Stimulated activated CD4-positive, alpha-beta T cell treated with anti-CD3 and anti-CD28 coated beads, Interleukin-12 subunit alpha, Interleukin-12 subunit beta, amount 100 ng/mL, for 24 hours (primary cell): Measurements from ENCODE around the gene PAX6.
"Not testable (repeated sequence)": the region's sequence is repeated elsewhere in the genome, so short reads cannot be mapped to it uniquely, and the experiment has no call there.

Source experiments
- DNase-seq, 2 experiments: peaks; one replicate each; pipeline ENCODE4 v3.0.0-alpha.2; 2020; ENCODE audit warnings: low read depth in 2 of 2

PAX6 gene

GRCh38 chr11:31767685-31768084 lies 43.4 kb downstream of the PAX6 start:
- no peak for DNase-seq

DNA sequence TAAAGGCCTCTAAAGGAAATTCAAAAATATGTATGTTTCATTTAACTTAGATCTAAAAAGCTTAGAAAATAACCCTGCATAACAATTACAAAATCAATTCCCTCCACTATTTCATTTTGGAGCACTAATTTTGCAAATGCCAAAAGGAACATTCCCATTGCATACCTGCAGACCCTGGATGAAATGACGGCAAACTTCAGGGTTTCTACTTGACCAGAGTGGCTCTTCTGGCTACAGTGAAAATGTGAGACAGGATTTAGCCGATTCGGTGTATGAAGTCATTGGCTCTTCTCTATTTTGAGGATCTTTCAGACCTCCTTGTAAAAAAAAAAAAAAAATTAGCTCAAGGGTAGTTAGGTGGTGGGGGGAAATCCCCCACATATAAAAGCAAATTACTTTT lies 44.1 kb downstream of the PAX6 start:
- no peak for DNase-seq

- DNase-seq, result no peak
Observed at GRCh38 chr11:31764766-31765165, 46.4 kb downstream of the PAX6 start.

DNA sequence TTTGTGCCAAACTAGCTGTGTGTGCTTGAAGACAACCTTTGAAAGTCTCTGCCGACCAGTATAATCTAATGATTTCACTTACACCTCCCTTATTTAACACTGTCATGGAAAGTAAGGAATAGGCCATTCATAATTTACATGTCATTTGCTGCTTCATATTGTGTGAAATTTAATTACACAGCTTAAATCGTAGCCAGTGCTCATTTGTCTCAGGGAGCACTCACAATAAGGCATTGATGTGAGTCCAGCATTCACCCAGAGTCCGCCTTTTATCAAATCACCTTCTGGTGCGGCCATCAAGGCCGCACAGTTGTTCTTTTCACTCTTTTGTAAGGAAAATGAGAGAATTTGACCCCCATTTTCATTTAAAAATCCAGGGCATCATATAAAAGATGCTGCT lies 46.9 kb downstream of the PAX6 start:
- DNase-seq, result no peak

GRCh38 chr11:31763296-31763695 lies 47.8 kb downstream of the PAX6 start:
- no peak for DNase-seq

- no peak for DNase-seq
Observed at GRCh38 chr11:31761636-31762035, 49.5 kb downstream of the PAX6 start.

- DNase-seq, result no peak
Observed at GRCh38 chr11:31757260-31757835, 53.8 kb downstream of the PAX6 start.

DNA sequence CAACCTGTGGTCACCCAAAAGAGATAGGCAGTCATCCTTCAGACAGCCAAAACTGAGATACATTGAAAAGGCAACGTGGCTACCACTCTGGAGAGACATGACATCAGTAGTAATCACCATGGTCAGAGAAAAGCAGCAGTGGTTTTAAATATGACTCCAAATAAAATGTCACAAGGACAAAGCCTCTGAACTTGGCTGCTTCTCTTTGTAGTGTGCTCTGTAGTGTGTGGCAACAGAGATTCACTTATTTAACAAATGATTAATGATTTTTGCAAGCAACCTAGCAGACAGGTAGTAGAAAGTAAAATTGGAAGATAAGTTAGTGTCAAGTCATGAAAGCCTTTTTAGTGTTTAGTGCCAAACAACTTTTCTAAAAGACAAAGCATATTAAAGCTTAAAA lies 63.5 kb downstream of the PAX6 start:
- DNase-seq, result no peak

GRCh38 chr11:31740731-31741368 lies 70.3 kb downstream of the PAX6 start:
- DNase-seq, result not testable (repeated sequence)

GRCh38 chr11:31740131-31740530 lies 71.0 kb downstream of the PAX6 start:
- no peak for DNase-seq
